Stomach (tissue), 4 donors: ENCODE measurements around the gene ZNF598.

Source experiments
- POLR2A ChIP-seq, 4 donors: fragments of 450-650 bp; IDR thresholded peaks; one replicate each; pipeline ENCODE4 v1.6.1; 2016; ENCODE audit warnings: antibody characterized with exemption in 4 of 4, control low read depth in 2 of 4, mild to moderate bottlenecking in 1 of 4, moderate library complexity in 1 of 4
- POLR2AphosphoS5 ChIP-seq, 3 donors: sonication (generic); formaldehyde crosslinking; IDR thresholded peaks; one replicate each; pipeline ENCODE4 v1.6.1; 2016; ENCODE audit warnings: antibody characterized with exemption in 3 of 3
- TF ChIP-seq, protein P1 (sequence below), 7 experiments: fragments of 450-650 bp in 4 of 7; fragments of 200-600 bp in 3 of 7; sonication (generic) in 3 of 7; IDR thresholded peaks; one replicate each; pipeline ENCODE4 v1.5.1; 2016 to 2019; ENCODE audit warnings: antibody characterized with exemption in 7 of 7, control low read depth in 2 of 7, mild to moderate bottlenecking in 1 of 7

DNA sequence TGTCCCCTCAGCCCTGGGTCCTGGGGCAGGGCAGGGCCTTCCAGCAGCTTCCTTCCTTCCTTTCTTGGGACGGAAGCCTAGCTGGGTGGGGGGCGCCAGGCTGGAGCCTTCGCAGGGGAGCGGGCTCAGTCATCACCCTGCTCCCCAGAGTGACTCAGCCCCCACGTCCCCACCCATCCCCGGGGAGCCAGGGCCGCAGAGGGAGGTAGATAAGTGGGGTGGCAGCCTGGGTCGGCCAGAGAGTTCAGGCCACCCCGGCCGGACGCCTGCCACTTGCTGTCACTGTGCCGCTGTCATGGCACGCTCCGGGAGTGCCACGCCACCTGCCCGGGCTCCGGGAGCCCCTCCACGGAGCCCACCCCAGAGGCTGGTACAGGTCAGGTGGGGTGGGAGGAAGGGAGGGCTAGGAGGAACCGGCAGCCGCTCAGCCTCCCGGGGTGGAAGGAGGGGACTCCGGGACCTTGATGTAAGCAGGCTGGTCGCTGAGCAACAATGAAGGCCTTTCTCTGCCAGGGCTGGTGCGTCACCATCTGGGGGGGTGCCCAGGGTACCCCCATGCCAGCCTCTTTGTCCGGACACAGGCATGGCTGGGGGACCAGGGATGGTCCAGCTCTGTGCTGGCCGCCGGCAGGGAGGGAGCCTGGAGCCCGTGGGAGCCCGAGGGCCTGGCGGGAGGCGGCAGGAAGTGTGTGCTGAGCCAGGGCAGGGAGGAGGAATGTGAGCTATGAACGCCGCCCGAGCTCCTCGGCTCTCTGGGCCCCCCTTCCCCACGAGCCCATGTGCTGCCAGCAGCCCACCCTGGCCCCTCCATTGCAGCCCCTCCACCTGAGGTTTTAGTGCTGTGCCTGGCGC lies 23.7 kb upstream of the ZNF598 start:
- TF ChIP-seq POLR2A (IDR thresholded peaks at IDR 0.05) (no peak), POLR2AphosphoS5 (IDR thresholded peaks at IDR 0.05) (peak in 2 of 3 donors; percentile 31)
- TF ChIP-seq, protein P1, sequence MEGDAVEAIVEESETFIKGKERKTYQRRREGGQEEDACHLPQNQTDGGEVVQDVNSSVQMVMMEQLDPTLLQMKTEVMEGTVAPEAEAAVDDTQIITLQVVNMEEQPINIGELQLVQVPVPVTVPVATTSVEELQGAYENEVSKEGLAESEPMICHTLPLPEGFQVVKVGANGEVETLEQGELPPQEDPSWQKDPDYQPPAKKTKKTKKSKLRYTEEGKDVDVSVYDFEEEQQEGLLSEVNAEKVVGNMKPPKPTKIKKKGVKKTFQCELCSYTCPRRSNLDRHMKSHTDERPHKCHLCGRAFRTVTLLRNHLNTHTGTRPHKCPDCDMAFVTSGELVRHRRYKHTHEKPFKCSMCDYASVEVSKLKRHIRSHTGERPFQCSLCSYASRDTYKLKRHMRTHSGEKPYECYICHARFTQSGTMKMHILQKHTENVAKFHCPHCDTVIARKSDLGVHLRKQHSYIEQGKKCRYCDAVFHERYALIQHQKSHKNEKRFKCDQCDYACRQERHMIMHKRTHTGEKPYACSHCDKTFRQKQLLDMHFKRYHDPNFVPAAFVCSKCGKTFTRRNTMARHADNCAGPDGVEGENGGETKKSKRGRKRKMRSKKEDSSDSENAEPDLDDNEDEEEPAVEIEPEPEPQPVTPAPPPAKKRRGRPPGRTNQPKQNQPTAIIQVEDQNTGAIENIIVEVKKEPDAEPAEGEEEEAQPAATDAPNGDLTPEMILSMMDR (IDR thresholded peaks at IDR 0.05), result no peak
